ENCODE results near the gene XRCC4. TPM values are rescaled to one million over a fixed set of nuclear protein-coding genes. Genes with fewer than 3 reads are reported as not detected.

XRCC4 gene
- total RNA-seq, 2 donors from 2014 or later: 10.6 to 17.3 TPM

- Mint-ChIP-seq H3K27me3 (ENCODE audit: insufficient read depth) (no peaks in the 10 kb centered on the region), H3K4me3 (no peak overlapping the region), H3K4me1 (no peaks in the 10 kb centered on the region), H3K36me3 (ENCODE audit: low read depth) (no peaks in the 10 kb centered on the region), H3K27ac (no peak overlapping the region), H3K9me3 (no peaks in the 10 kb centered on the region)
- no peak overlapping the region for H3K4me3 ChIP-seq (ENCODE audit: low read length)
- H3K36me3 ChIP-seq (ENCODE audit: control insufficient read depth, insufficient read depth, low read length): no peaks in the 10 kb centered on the region
- TF ChIP-seq, protein P1, sequence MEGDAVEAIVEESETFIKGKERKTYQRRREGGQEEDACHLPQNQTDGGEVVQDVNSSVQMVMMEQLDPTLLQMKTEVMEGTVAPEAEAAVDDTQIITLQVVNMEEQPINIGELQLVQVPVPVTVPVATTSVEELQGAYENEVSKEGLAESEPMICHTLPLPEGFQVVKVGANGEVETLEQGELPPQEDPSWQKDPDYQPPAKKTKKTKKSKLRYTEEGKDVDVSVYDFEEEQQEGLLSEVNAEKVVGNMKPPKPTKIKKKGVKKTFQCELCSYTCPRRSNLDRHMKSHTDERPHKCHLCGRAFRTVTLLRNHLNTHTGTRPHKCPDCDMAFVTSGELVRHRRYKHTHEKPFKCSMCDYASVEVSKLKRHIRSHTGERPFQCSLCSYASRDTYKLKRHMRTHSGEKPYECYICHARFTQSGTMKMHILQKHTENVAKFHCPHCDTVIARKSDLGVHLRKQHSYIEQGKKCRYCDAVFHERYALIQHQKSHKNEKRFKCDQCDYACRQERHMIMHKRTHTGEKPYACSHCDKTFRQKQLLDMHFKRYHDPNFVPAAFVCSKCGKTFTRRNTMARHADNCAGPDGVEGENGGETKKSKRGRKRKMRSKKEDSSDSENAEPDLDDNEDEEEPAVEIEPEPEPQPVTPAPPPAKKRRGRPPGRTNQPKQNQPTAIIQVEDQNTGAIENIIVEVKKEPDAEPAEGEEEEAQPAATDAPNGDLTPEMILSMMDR (conservative IDR thresholded peaks at IDR 0.05): no peak
- H3K4me1 ChIP-seq (ENCODE audit: control insufficient read depth, insufficient read depth, low read length): no peaks in the 10 kb centered on the region
- H3K9ac ChIP-seq (ENCODE audit: extremely low read depth, low read length, poor library complexity, severe bottlenecking): no peak overlapping the region
- no peaks in the 10 kb centered on the region for H3K9me3 ChIP-seq (ENCODE audit: control insufficient read depth, low read length)
- DNase-seq: no peak
- H3K27ac ChIP-seq (ENCODE audit: low read depth, low read length): no peak overlapping the region
- H3K27me3 ChIP-seq (ENCODE audit: control insufficient read depth, insufficient read depth, low read length, poor library complexity, severe bottlenecking): no peaks in the 10 kb centered on the region
Measured at GRCh38 chr5:83209963-83210362, 132.6 kb downstream of the XRCC4 start.

DNA sequence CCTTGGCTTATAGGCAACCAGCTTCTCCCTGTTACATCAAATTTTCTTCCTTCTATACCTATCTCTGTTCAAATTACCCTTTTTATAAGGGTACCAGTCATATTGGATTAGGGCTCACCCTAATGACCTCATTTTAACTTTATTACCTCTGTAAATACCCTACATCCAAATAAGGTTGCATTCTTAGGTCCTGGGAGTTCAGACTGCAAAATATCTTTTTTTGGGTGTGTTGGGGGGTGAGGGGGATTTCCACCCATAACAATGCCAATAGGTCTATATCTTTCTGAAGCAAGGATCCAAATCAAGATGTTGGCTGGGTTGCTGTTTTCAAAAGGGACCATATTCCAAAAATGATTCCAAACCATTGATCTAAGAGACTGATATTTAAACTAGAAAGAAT, 141.7 kb downstream of the XRCC4 start:
- H3K9me3 Mint-ChIP-seq: no peaks in the 10 kb centered on the region
- H3K27ac ChIP-seq (ENCODE audit: low read depth, low read length): no peak overlapping the region

GRCh38 chr5:83219495-83219894, 142.1 kb downstream of the XRCC4 start:
- H3K36me3 ChIP-seq (ENCODE audit: control insufficient read depth, insufficient read depth, low read length): no peaks in the 10 kb centered on the region
- H3K27ac ChIP-seq (ENCODE audit: low read depth, low read length): no peak overlapping the region
- no peak overlapping the region for H3K9ac ChIP-seq (ENCODE audit: extremely low read depth, low read length, poor library complexity, severe bottlenecking)
- peaks cover 9% of the 10 kb centered on the region for H3K4me1 Mint-ChIP-seq
- H3K9me3 Mint-ChIP-seq: no peaks in the 10 kb centered on the region
- no peaks in the 10 kb centered on the region for H3K4me1 ChIP-seq (ENCODE audit: control insufficient read depth, insufficient read depth, low read length)
- no peak overlapping the region for H3K27ac Mint-ChIP-seq
- H3K27me3 ChIP-seq (ENCODE audit: control insufficient read depth, insufficient read depth, low read length, poor library complexity, severe bottlenecking): no peaks in the 10 kb centered on the region
- H3K9me3 ChIP-seq (ENCODE audit: control insufficient read depth, low read length): no peaks in the 10 kb centered on the region
- no peak overlapping the region for H3K4me3 Mint-ChIP-seq
- no peaks in the 10 kb centered on the region for H3K36me3 Mint-ChIP-seq (ENCODE audit: low read depth)
- TF ChIP-seq, protein P1 (conservative IDR thresholded peaks at IDR 0.05): no peak
- 0 to 50% methylated on average over 1 to 2 of the region's 4 CpGs for WGBS, 2 experiments (ENCODE audit: insufficient coverage in 1 of 2, insufficient read length in 1 of 2)
- no peaks in the 10 kb centered on the region for H3K27me3 Mint-ChIP-seq (ENCODE audit: insufficient read depth)
- no peak overlapping the region for H3K4me3 ChIP-seq (ENCODE audit: low read length)
- no peak for DNase-seq

More for the DNA sequence above, 141.7 kb downstream of the XRCC4 start:
- H3K27me3 Mint-ChIP-seq (ENCODE audit: insufficient read depth): no peaks in the 10 kb centered on the region
- H3K4me1 Mint-ChIP-seq: peaks cover 9% of the 10 kb centered on the region
- TF ChIP-seq, protein P1 (conservative IDR thresholded peaks at IDR 0.05): no peak
- Histone ChIP-seq H3K4me3 (ENCODE audit: low read length) (no peak overlapping the region), H3K27me3 (ENCODE audit: control insufficient read depth, insufficient read depth, low read length, poor library complexity, severe bottlenecking) (no peaks in the 10 kb centered on the region), H3K9ac (ENCODE audit: extremely low read depth, low read length, poor library complexity, severe bottlenecking) (no peak overlapping the region), H3K36me3 (ENCODE audit: control insufficient read depth, insufficient read depth, low read length) (no peaks in the 10 kb centered on the region), H3K4me1 (ENCODE audit: control insufficient read depth, insufficient read depth, low read length) (no peaks in the 10 kb centered on the region), H3K9me3 (ENCODE audit: control insufficient read depth, low read length) (no peaks in the 10 kb centered on the region)
- H3K36me3 Mint-ChIP-seq (ENCODE audit: low read depth): no peaks in the 10 kb centered on the region
- H3K4me3 Mint-ChIP-seq: no peak overlapping the region
- H3K27ac Mint-ChIP-seq: no peak overlapping the region
- DNase-seq: no peak

Data from endodermal cell (in vitro differentiated cells).